ENCODE data around the gene LRCH4. TPM values are rescaled to one million over a fixed set of nuclear protein-coding genes. Genes with fewer than 3 reads are reported as not detected.
"Not testable (repeated sequence)": the region's sequence is repeated elsewhere in the genome, so short reads cannot be mapped to it uniquely, and the experiment has no call there.

LRCH4 gene
- total RNA-seq, 4 donors from 2014 or later = 37.6 to 101 (median 56.2) TPM

GRCh38 chr7:100539436-100540006, 46.4 kb downstream of the LRCH4 start:
- no peak for TF ChIP-seq POLR2AphosphoS5 (IDR thresholded peaks at IDR 0.05)
- TF ChIP-seq EP300 (IDR thresholded peaks at IDR 0.05) = no peak
- TF ChIP-seq POLR2A (IDR thresholded peaks at IDR 0.05) = no peak
- TF ChIP-seq CTCF (IDR thresholded peaks at IDR 0.05) = no peak
- Histone ChIP-seq H3K9me3 (no peaks in the 10 kb centered on the region), H3K27me3 (no peaks in the 10 kb centered on the region), H3K4me1 (peaks cover 35% of the 10 kb centered on the region), H3K4me3 (peak overlapping the region; percentile 76), H3K36me3 (no peaks in the 10 kb centered on the region), H3K27ac (peak overlapping the region; percentile 67)
- no peak for DNase-seq (ENCODE audit: low spot score in 2 of 2)
- WGBS = under 1% methylated on average over 34 of the region's 44 CpGs

GRCh38 chr7:100538654-100539435, 47.1 kb downstream of the LRCH4 start, which contains the start of gene AGFG2:
TSS of gene AGFG2 (plus strand) at chr7:100539203. CDS start at chr7:100539347, 144 bp downstream.
- Histone ChIP-seq H3K9me3 (no peaks in the 10 kb centered on the region), H3K4me1 (peaks cover 28% of the 10 kb centered on the region), H3K27me3 (no peaks in the 10 kb centered on the region), H3K36me3 (no peaks in the 10 kb centered on the region), H3K27ac (peak within 1 kb of the TSS; percentile 67), H3K4me3 (peak within 1 kb of the TSS; percentile 76)
- under 1% methylated on average over 60 of the region's 60 CpGs for WGBS
- TF ChIP-seq POLR2AphosphoS5 (IDR thresholded peaks at IDR 0.05) (peak in 2 of 3 donors; percentile 12 to 41), POLR2A (IDR thresholded peaks at IDR 0.05) (no peak)
- peak; percentile 100 for DNase-seq (ENCODE audit: low spot score in 2 of 2)

GRCh38 chr7:100538348-100538653, 47.6 kb downstream of the LRCH4 start:
- WGBS = 9% methylated on average over 8 of the region's 8 CpGs
- no peak for DNase-seq (ENCODE audit: low spot score in 2 of 2)
- no peaks in the 10 kb centered on the region for H3K9me3 ChIP-seq
- no peak overlapping the region for H3K27ac ChIP-seq
- H3K4me1 ChIP-seq = peaks cover 23% of the 10 kb centered on the region
- H3K36me3 ChIP-seq = no peaks in the 10 kb centered on the region
- TF ChIP-seq POLR2AphosphoS5 (IDR thresholded peaks at IDR 0.05) = no peak
- no peak for TF ChIP-seq POLR2A (IDR thresholded peaks at IDR 0.05)
- TF ChIP-seq EP300 (IDR thresholded peaks at IDR 0.05) = no peak
- TF ChIP-seq CTCF (IDR thresholded peaks at IDR 0.05) = no peak
- peak overlapping the region; percentile 76 for H3K4me3 ChIP-seq
- H3K27me3 ChIP-seq = peaks cover 3% of the 10 kb centered on the region

GRCh38 chr7:100536695-100537094, 49.2 kb downstream of the LRCH4 start:
- not testable (repeated sequence) for H3K27me3 ChIP-seq; DNase-seq (ENCODE audit: low spot score in 2 of 2); H3K27ac ChIP-seq; H3K9me3 ChIP-seq; H3K36me3 ChIP-seq; H3K4me3 ChIP-seq
- peaks cover 15% of the 10 kb centered on the region for H3K4me1 ChIP-seq
- WGBS = 93% methylated on average over 2 of the region's 2 CpGs

GRCh38 chr7:100535982-100536381, 49.9 kb downstream of the LRCH4 start:
- not testable (repeated sequence) for H3K27ac ChIP-seq; DNase-seq (ENCODE audit: low spot score in 2 of 2); H3K4me3 ChIP-seq; H3K9me3 ChIP-seq; H3K27me3 ChIP-seq; H3K36me3 ChIP-seq
- H3K4me1 ChIP-seq = peaks cover 15% of the 10 kb centered on the region
- WGBS = 91% methylated on average over 9 of the region's 9 CpGs

- 92% methylated on average over 14 of the region's 14 CpGs for WGBS
- no peaks in the 10 kb centered on the region for H3K9me3 ChIP-seq
- H3K4me3 ChIP-seq = no peak overlapping the region
- no peak overlapping the region for H3K27ac ChIP-seq
- TF ChIP-seq CTCF (IDR thresholded peaks at IDR 0.05) (no peak), POLR2A (IDR thresholded peaks at IDR 0.05) (no peak), EP300 (IDR thresholded peaks at IDR 0.05) (no peak), POLR2AphosphoS5 (IDR thresholded peaks at IDR 0.05) (no peak)
- H3K4me1 ChIP-seq = no peaks in the 10 kb centered on the region
- H3K27me3 ChIP-seq = peaks cover 6% of the 10 kb centered on the region
- H3K36me3 ChIP-seq = no peaks in the 10 kb centered on the region
- DNase-seq (ENCODE audit: low spot score in 2 of 2) = no peak
Measured at GRCh38 chr7:100532165-100533022, 53.5 kb downstream of the LRCH4 start.

- not testable (repeated sequence) for H3K36me3 ChIP-seq; DNase-seq (ENCODE audit: low spot score in 2 of 2); H3K4me1 ChIP-seq; H3K9me3 ChIP-seq; H3K27ac ChIP-seq; H3K4me3 ChIP-seq; H3K27me3 ChIP-seq
- WGBS = 67% methylated on average over 11 of the region's 12 CpGs
Measured at GRCh38 chr7:100528108-100528866, 57.6 kb downstream of the LRCH4 start.
